IMR-90 (cell line): ENCODE data around the gene MAPRE2. TPM values are rescaled to one million over a fixed set of nuclear protein-coding genes. Genes with fewer than 3 reads are reported as not detected.

ENCODE experiments used
- ATAC-seq: fragments of 200-7000 bp; cut with Tn5 transposase; 2 replicates; pipeline ENCODE4 v1.9.1; 2020; ENCODE audit warnings: low read depth, mild to moderate bottlenecking, moderate library complexity
- BruUV-seq: library from RNA; stranded (reverse); fragments of 400-500 nt; replicated peaks from 2 replicates; lab custom pipeline; 2021; lab: Mats Ljungman, UMichigan
- CTCF ChIA-PET: fragments of 300-600 bp; formaldehyde crosslinking; extraction: SDS; loops from one replicate; lab custom pipeline; 2021; ENCODE audit warnings: antibody characterized with exemption; lab: Yijun Ruan, JAX
- POLR2A ChIA-PET: fragments of 300-600 bp; sonication (Branson Sonifier 250); formaldehyde crosslinking; loops from one replicate; lab custom pipeline; 2022; ENCODE audit warnings: antibody characterized with exemption; ENCODE audit not compliant: unreplicated experiment; lab: Charles Lee
- DNase-seq: peaks from one replicate; pipeline ENCODE4 v3.0.0; 2013
- H2AFZ ChIP-seq: replicated peaks from 2 replicates; pipeline ENCODE3; 2013; ENCODE audit warnings: low read length, mild to moderate bottlenecking; ENCODE audit not compliant: poor library complexity
- H2AK5ac ChIP-seq: 2 replicates; pipeline ENCODE4 v1.6.1; 2013; ENCODE audit warnings: low read depth, low read length, inconsistent platforms
- H2AK9ac ChIP-seq: replicated peaks from 2 replicates; pipeline ENCODE3; 2013; ENCODE audit warnings: mild to moderate bottlenecking, low read depth, low read length, moderate library complexity; ENCODE audit not compliant: poor library complexity
- H2BK120ac ChIP-seq: 2 replicates; pipeline ENCODE4 v1.6.1; 2013; ENCODE audit warnings: low read depth, low read length, inconsistent platforms
- H2BK15ac ChIP-seq: 3 replicates; pipeline ENCODE4 v1.6.1; 2013; ENCODE audit warnings: low read depth, low read length, inconsistent platforms
- H2BK20ac ChIP-seq: 2 replicates; pipeline ENCODE4 v1.6.1; 2013; ENCODE audit warnings: low read depth, mild to moderate bottlenecking, inconsistent platforms, low read length, moderate library complexity
- H2BK5ac ChIP-seq: 2 replicates; pipeline ENCODE4 v1.6.1; 2013; ENCODE audit warnings: mild to moderate bottlenecking, low read depth, low read length, inconsistent platforms; ENCODE audit not compliant: poor library complexity, severe bottlenecking
- H3K14ac ChIP-seq: replicated peaks from 2 replicates; pipeline ENCODE4 v1.6.1; 2013; ENCODE audit warnings: low read depth, low read length, inconsistent platforms
- H3K18ac ChIP-seq: 2 replicates; pipeline ENCODE4 v1.6.1; 2013; ENCODE audit warnings: low read depth, low read length, control low read depth
- H3K23ac ChIP-seq: 2 replicates; pipeline ENCODE4 v1.6.1; 2013; ENCODE audit warnings: low read depth, low read length, inconsistent platforms
- H3K27ac ChIP-seq: 2 replicates; pipeline ENCODE4 v1.5.1; 2013; ENCODE audit warnings: mild to moderate bottlenecking, control low read depth, low read length; ENCODE audit not compliant: insufficient read depth
- H3K27me3 ChIP-seq: 2 replicates; pipeline ENCODE4 v1.6.1; 2013; ENCODE audit warnings: low read length; ENCODE audit not compliant: control insufficient read depth, insufficient read depth
- H3K36me3 ChIP-seq: 2 replicates; pipeline ENCODE4 v1.6.1; 2013; ENCODE audit warnings: low read length, mixed read lengths; ENCODE audit not compliant: control insufficient read depth, insufficient read depth
- H3K4ac ChIP-seq: 2 replicates; pipeline ENCODE4 v1.6.1; 2013; ENCODE audit warnings: low read depth, low read length, inconsistent platforms
- H3K4me1 ChIP-seq: 2 replicates; pipeline ENCODE4 v1.6.1; 2013; ENCODE audit warnings: low read length, mixed read lengths; ENCODE audit not compliant: control insufficient read depth, insufficient read depth
- H3K4me2 ChIP-seq: 2 replicates; pipeline ENCODE4 v1.6.1; 2013; ENCODE audit warnings: low read depth, mild to moderate bottlenecking, control low read depth, low read length, moderate library complexity
- H3K4me3 ChIP-seq: 2 replicates; pipeline ENCODE4 v1.5.1; 2013; ENCODE audit warnings: low read depth, mild to moderate bottlenecking, control low read depth, low read length, moderate library complexity; ENCODE audit not compliant: insufficient read depth
- H3K56ac ChIP-seq: 2 replicates; pipeline ENCODE4 v1.6.1; 2013; ENCODE audit warnings: low read length, inconsistent platforms; ENCODE audit not compliant: insufficient read depth; ENCODE audit errors: extremely low read depth
- H3K79me1 ChIP-seq, 2 experiments: 2 replicates each; pipeline ENCODE4 v1.6.1; 2013; ENCODE audit warnings: low read length in 2 of 2, inconsistent platforms in 1 of 2, low read depth in 1 of 2
- H3K9ac ChIP-seq: 2 replicates; pipeline ENCODE4 v1.6.1; 2013; ENCODE audit warnings: low read depth, low read length, control low read depth
- H3K9me1 ChIP-seq: 2 replicates; pipeline ENCODE4 v1.6.1; 2013; ENCODE audit warnings: low read length, inconsistent platforms; ENCODE audit not compliant: insufficient read depth
- H3K9me3 ChIP-seq: 2 replicates; pipeline ENCODE4 v1.6.1; 2013; ENCODE audit warnings: low read length; ENCODE audit not compliant: control insufficient read depth, insufficient read depth
- H4K20me1 ChIP-seq: 2 replicates; pipeline ENCODE4 v1.6.1; 2013; ENCODE audit warnings: low read length, inconsistent platforms; ENCODE audit not compliant: insufficient read depth
- H4K5ac ChIP-seq: 2 replicates; pipeline ENCODE4 v1.6.1; 2013; ENCODE audit warnings: mild to moderate bottlenecking, low read depth, low read length, control low read depth
- H4K8ac ChIP-seq, 2 experiments: 2 replicates each; pipeline ENCODE4 v1.6.1; 2013; ENCODE audit warnings: low read depth in 2 of 2, low read length in 2 of 2, control low read depth in 1 of 2, inconsistent platforms in 1 of 2
- H4K91ac ChIP-seq: 2 replicates; pipeline ENCODE4 v1.6.1; 2013; ENCODE audit warnings: low read depth, low read length, inconsistent platforms; ENCODE audit not compliant: insufficient read depth
- CEBPB ChIP-seq: IDR thresholded peaks from 2 replicates; pipeline ENCODE4 v1.6.1; 2012; ENCODE audit warnings: low read depth, low read length, improper control_type of control experiment
- CHD1 ChIP-seq: IDR thresholded peaks from 2 replicates; pipeline ENCODE4 v1.6.1; 2012; ENCODE audit warnings: low read depth, low read length, improper control_type of control experiment
- FOS ChIP-seq: fragments of 150-350 bp; IDR thresholded peaks from 2 replicates; pipeline ENCODE4 v1.6.1; 2016; ENCODE audit warnings: low read depth, low read length
- MAZ ChIP-seq: IDR thresholded peaks from 2 replicates; pipeline ENCODE4 v1.6.1; 2012; ENCODE audit warnings: low read depth, mild to moderate bottlenecking, low read length, improper control_type of control experiment, moderate library complexity, borderline replicate concordance
- MXI1 ChIP-seq: IDR thresholded peaks from 2 replicates; pipeline ENCODE4 v1.6.1; 2012; ENCODE audit warnings: low read depth, mild to moderate bottlenecking, low read length, moderate library complexity, borderline replicate concordance
- NFE2L2 ChIP-seq: fragments of 150-350 bp; IDR thresholded peaks from 2 replicates; pipeline ENCODE4 v1.6.1; 2016; ENCODE audit warnings: low read depth, mild to moderate bottlenecking, low read length
- RAD21 ChIP-seq: IDR thresholded peaks from 2 replicates; pipeline ENCODE4 v1.6.1; 2012; ENCODE audit warnings: low read length, improper control_type of control experiment
- RCOR1 ChIP-seq: IDR thresholded peaks from 2 replicates; pipeline ENCODE4 v1.6.1; 2012; ENCODE audit warnings: mild to moderate bottlenecking, low read length, improper control_type of control experiment; ENCODE audit not compliant: insufficient replicate concordance
- RFX5 ChIP-seq: IDR thresholded peaks from 2 replicates; pipeline ENCODE4 v1.8.0; 2012; ENCODE audit warnings: low read depth, mild to moderate bottlenecking, low read length, moderate library complexity
- SMC3 ChIP-seq: fragments of 150-350 bp; IDR thresholded peaks from 2 replicates; pipeline ENCODE4 v1.6.1; 2016; ENCODE audit warnings: low read depth, mild to moderate bottlenecking, antibody characterized with exemption, low read length, moderate library complexity
- WGBS, 2 experiments: methylation state at CpG; one replicate each; pipeline versions ENCODE4 v1.1.5 to v1.1.7; 2013; ENCODE audit warnings: missing lambda C conversion rate in 2 of 2; ENCODE audit not compliant: insufficient read length in 1 of 2; ENCODE audit errors: extremely low coverage in 2 of 2; 5-methylcytosine and 5-hydroxymethylcytosine counted together
- dilution Hi-C: fragments of 300-500 bp; cut with HindIII; formaldehyde crosslinking; loops from one replicate; pipeline ENCODE4 v1.14.3; 2018; ENCODE audit warnings: low sequenced_read_pairs; ENCODE audit not compliant: unreplicated experiment
- in situ Hi-C: fragments of 300-500 bp; cut with MboI; formaldehyde crosslinking; loops from 3 replicates; pipeline ENCODE4 v1.14.3; 2019; ENCODE audit warnings: low sequenced_read_pairs, inconsistent platforms, mixed read lengths
- intact Hi-C: fragments of 100-400 bp; cut with micrococcal nuclease; formaldehyde crosslinking; loops from 2 replicates; pipeline ENCODE4 v1.10.0; 2022
- polyA plus RNA-seq, 3 experiments: library from polyadenylated mRNA; depleted of rRNA; stranded (reverse); fragments of >200 nt; gene quantifications; 2 replicates each; pipeline ENCODE4 v1.2.3, GENCODE V29; 2012; ENCODE audit warnings: low replicate concordance in 1 of 3
- total RNA-seq: library from RNA; depleted of rRNA; stranded (reverse); fragments of >200 nt; gene quantifications from 2 replicates; pipeline ENCODE4 v1.2.3, GENCODE V29; 2012
- TF ChIP-seq, protein P1 (sequence below): conservative IDR thresholded peaks from 2 replicates; pipeline ENCODE4 v1.5.1; 2012; ENCODE audit warnings: mild to moderate bottlenecking, low read depth, low read length, improper control_type of control experiment
- TF ChIP-seq, protein P2 (sequence below): fragments of 150-350 bp; IDR thresholded peaks from 2 replicates; pipeline ENCODE4 v1.6.1; 2016; ENCODE audit warnings: low read depth, mild to moderate bottlenecking, low read length, moderate library complexity, borderline replicate concordance
- TF ChIP-seq, protein P3 (sequence below): fragments of 150-350 bp; IDR thresholded peaks from 2 replicates; pipeline ENCODE4 v1.6.1; 2017; ENCODE audit warnings: mild to moderate bottlenecking, antibody characterized with exemption, low read length, low read depth

MAPRE2 gene
- total and polyA plus RNA-seq, 2 of the 4 experiments (the other 2 are of a cell fraction): 19.6 to 23.8 TPM

DNA sequence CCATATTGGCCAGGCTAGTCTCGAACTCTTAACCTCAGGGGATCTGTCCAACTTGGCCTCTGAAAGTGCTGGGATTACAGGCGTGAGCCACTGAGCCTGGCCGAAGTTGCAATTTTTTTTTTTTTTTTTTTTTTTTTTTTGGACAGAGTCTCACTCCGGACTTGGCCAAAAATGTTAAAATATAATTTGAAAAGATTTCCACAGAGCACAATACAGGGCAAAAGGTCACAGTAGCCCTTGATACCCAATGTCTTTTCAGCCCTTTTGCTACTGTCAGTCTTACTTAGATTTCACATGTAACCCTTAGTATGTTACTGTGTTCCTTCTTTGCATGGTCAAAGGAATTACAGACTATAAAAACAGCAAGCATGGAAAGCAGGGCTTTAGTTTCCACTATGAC lies 42.6 kb upstream of the MAPRE2 start:
- Histone ChIP-seq H2AK5ac (no peak overlapping the region), H3K4me3 (no peak overlapping the region), H2BK5ac (no peak overlapping the region), H3K4me1 (no peaks in the 10 kb centered on the region), H2BK15ac (no peak overlapping the region), H3K9me3 (no peaks in the 10 kb centered on the region), H2AK9ac (no peak overlapping the region), H3K4ac (no peak overlapping the region), H3K79me1 (no peaks in the 10 kb centered on the region), H4K5ac (no peak overlapping the region), H3K56ac (no peak overlapping the region), H3K9ac (no peak overlapping the region), H4K8ac (no peak overlapping the region), H4K91ac (no peak overlapping the region), H3K9me1 (no peaks in the 10 kb centered on the region), H2BK120ac (no peak overlapping the region), H3K14ac (no peak overlapping the region), H2BK20ac (no peak overlapping the region), H3K4me2 (no peak overlapping the region), H3K27me3 (peaks cover 3% of the 10 kb centered on the region; the same call in 1 of the 2 replicates), H3K27ac (no peak overlapping the region), H3K23ac (no peak overlapping the region), H3K18ac (no peak overlapping the region), H3K36me3 (no peaks in the 10 kb centered on the region), H4K20me1 (no peaks in the 10 kb centered on the region), H2AFZ (no peak overlapping the region)
- POLR2A ChIA-PET: no interaction called here
- BruUV-seq: no TSS peak
- TF ChIP-seq RAD21 (no peak), MXI1 (no peak), FOS (no peak), RFX5 (no peak), CHD1 (no peak), CEBPB (no peak), NFE2L2 (no peak), MAZ (no peak), SMC3 (no peak), RCOR1 (no peak)
- TF ChIP-seq, protein P1, sequence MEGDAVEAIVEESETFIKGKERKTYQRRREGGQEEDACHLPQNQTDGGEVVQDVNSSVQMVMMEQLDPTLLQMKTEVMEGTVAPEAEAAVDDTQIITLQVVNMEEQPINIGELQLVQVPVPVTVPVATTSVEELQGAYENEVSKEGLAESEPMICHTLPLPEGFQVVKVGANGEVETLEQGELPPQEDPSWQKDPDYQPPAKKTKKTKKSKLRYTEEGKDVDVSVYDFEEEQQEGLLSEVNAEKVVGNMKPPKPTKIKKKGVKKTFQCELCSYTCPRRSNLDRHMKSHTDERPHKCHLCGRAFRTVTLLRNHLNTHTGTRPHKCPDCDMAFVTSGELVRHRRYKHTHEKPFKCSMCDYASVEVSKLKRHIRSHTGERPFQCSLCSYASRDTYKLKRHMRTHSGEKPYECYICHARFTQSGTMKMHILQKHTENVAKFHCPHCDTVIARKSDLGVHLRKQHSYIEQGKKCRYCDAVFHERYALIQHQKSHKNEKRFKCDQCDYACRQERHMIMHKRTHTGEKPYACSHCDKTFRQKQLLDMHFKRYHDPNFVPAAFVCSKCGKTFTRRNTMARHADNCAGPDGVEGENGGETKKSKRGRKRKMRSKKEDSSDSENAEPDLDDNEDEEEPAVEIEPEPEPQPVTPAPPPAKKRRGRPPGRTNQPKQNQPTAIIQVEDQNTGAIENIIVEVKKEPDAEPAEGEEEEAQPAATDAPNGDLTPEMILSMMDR: no peak
- TF ChIP-seq, protein P2, sequence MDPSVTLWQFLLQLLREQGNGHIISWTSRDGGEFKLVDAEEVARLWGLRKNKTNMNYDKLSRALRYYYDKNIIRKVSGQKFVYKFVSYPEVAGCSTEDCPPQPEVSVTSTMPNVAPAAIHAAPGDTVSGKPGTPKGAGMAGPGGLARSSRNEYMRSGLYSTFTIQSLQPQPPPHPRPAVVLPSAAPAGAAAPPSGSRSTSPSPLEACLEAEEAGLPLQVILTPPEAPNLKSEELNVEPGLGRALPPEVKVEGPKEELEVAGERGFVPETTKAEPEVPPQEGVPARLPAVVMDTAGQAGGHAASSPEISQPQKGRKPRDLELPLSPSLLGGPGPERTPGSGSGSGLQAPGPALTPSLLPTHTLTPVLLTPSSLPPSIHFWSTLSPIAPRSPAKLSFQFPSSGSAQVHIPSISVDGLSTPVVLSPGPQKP: no peak
- TF ChIP-seq, protein P3, sequence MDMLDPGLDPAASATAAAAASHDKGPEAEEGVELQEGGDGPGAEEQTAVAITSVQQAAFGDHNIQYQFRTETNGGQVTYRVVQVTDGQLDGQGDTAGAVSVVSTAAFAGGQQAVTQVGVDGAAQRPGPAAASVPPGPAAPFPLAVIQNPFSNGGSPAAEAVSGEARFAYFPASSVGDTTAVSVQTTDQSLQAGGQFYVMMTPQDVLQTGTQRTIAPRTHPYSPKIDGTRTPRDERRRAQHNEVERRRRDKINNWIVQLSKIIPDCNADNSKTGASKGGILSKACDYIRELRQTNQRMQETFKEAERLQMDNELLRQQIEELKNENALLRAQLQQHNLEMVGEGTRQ: no peak
- DNase-seq: no peak
- in situ Hi-C loops: loop anchor here (10.0 kb wide), 1 partner anchor 114 kb away; no protein-coding TSS in a partner anchor
- dilution Hi-C loops: no loop called here
- no peak for ATAC-seq
- WGBS, 2 experiments: no CpG with 5 or more reads among the region's 4 CpGs
- intact Hi-C loops: no loop called here
- CTCF ChIA-PET: interaction anchor here (0.7 kb wide), 1 partner anchor 22 kb away, joined by 10 read pairs; no protein-coding TSS in a partner anchor
